RPMI8226 (cell line): ENCODE results near the gene INKA2.
"Not testable (repeated sequence)": the region's sequence is repeated elsewhere in the genome, so short reads cannot be mapped to it uniquely, and the experiment has no call there.

ENCODE experiments used
- DNase-seq: peaks from one replicate; pipeline ENCODE4 v3.0.0-alpha.2; 2015

INKA2 gene

GRCh38 chr1:111749628-111750027, 10.4 kb upstream of the INKA2 start:
- no peak for DNase-seq

GRCh38 chr1:111747947-111748346, 8.8 kb upstream of the INKA2 start:
- DNase-seq, result no peak

- DNase-seq, result peak; percentile 80
Observed at GRCh38 chr1:111747282-111747734, 8.1 kb upstream of the INKA2 start.

- DNase-seq, result no peak
Observed at GRCh38 chr1:111746614-111746999, 7.4 kb upstream of the INKA2 start.

GRCh38 chr1:111745675-111746613, 6.7 kb upstream of the INKA2 start:
- DNase-seq, result peak; percentile 55

- no peak for DNase-seq
Observed at GRCh38 chr1:111743679-111744101, 4.5 kb upstream of the INKA2 start.

GRCh38 chr1:111742938-111743549, 3.8 kb upstream of the INKA2 start:
- DNase-seq, result no peak

- DNase-seq, result not testable (repeated sequence)
Observed at GRCh38 chr1:111742292-111742691, 3.1 kb upstream of the INKA2 start.

- peak; percentile 42 for DNase-seq
Observed at GRCh38 chr1:111739925-111740765, 950 bp upstream of the INKA2 start.

- peak; percentile 64 for DNase-seq
Observed at GRCh38 chr1:111738436-111739193, 580 bp downstream of the INKA2 start.

- DNase-seq, result no peak
Observed at GRCh38 chr1:111738133-111738435, 1.1 kb downstream of the INKA2 start.

GRCh38 chr1:111737216-111738132, 1.7 kb downstream of the INKA2 start:
- DNase-seq, result no peak

GRCh38 chr1:111736548-111737215, 2.5 kb downstream of the INKA2 start:
- no peak for DNase-seq

GRCh38 chr1:111735858-111736544, 3.2 kb downstream of the INKA2 start:
- DNase-seq, result no peak

- no peak for DNase-seq
Observed at GRCh38 chr1:111735321-111735720, 3.9 kb downstream of the INKA2 start.

- DNase-seq, result no peak
Observed at GRCh38 chr1:111734856-111735255, 4.3 kb downstream of the INKA2 start.

GRCh38 chr1:111734426-111734825, 4.8 kb downstream of the INKA2 start:
- DNase-seq, result no peak

GRCh38 chr1:111733992-111734341, 5.2 kb downstream of the INKA2 start:
- DNase-seq, result no peak

- DNase-seq, result no peak
Observed at GRCh38 chr1:111733183-111733991, 5.8 kb downstream of the INKA2 start.
